HEK293 (cell line): Measurements from ENCODE around the gene KDM6A.
"Not testable (repeated sequence)": the region's sequence is repeated elsewhere in the genome, so short reads cannot be mapped to it uniquely, and the experiment has no call there.

ENCODE experiments used
- CTCF ChIA-PET: fragments of 350-600 bp; formaldehyde crosslinking; extraction: SDS; loops from one replicate; lab custom pipeline; 2021; ENCODE audit warnings: antibody characterized with exemption; lab: Yijun Ruan, JAX
- POLR2A ChIA-PET: fragments of 300-600 bp; formaldehyde crosslinking; extraction: SDS; loops from one replicate; lab custom pipeline; 2020; ENCODE audit warnings: antibody characterized with exemption, inconsistent platforms; lab: Yijun Ruan, JAX
- H3K27ac ChIP-seq: fragments of 200-500 bp; sonication (Bioruptor generic); 2 replicates; pipeline ENCODE4 v1.5.1; 2014; ENCODE audit warnings: low read depth, low read length, control low read depth, inconsistent platforms; ENCODE audit errors: extremely low read depth
- H3K36me3 ChIP-seq, 2 experiments: fragments of 200-500 bp in 1 of 2; sonication (Bioruptor generic) in 1 of 2; 1 replicate in 1 of 2; 2 replicates in 1 of 2; pipeline ENCODE4 v1.5.1; 2014 to 2017; ENCODE audit warnings: inconsistent platforms in 2 of 2, low read length in 2 of 2; ENCODE audit not compliant: control insufficient read depth in 2 of 2, insufficient read depth in 1 of 2
- H3K4me1 ChIP-seq: fragments of 200-500 bp; sonication (Bioruptor generic); 2 replicates; pipeline ENCODE4 v1.5.1; 2014; ENCODE audit warnings: mild to moderate bottlenecking, low read length, inconsistent platforms; ENCODE audit not compliant: control insufficient read depth, insufficient read depth
- H3K4me3 ChIP-seq: 2 replicates; pipeline ENCODE4 v1.5.1; 2011; ENCODE audit warnings: low read depth, mild to moderate bottlenecking, control low read depth, low read length, moderate library complexity
- H3K9me3 ChIP-seq: fragments of 200-500 bp; sonication (Bioruptor generic); 2 replicates; pipeline ENCODE4 v1.5.1; 2014; ENCODE audit warnings: low read depth, low read length, inconsistent platforms; ENCODE audit not compliant: control insufficient read depth, insufficient read depth
- ATF2 ChIP-seq: fragments of 450-650 bp; formaldehyde crosslinking; IDR thresholded peaks from 2 replicates; pipeline ENCODE4 v1.5.1; 2016; ENCODE audit warnings: missing biosample characterization, missing genetic modification characterization, low read depth
- EGR2 ChIP-seq: fragments of 450-650 bp; formaldehyde crosslinking; IDR thresholded peaks from 2 replicates; pipeline ENCODE4 v1.5.1; 2016; ENCODE audit warnings: low read depth, missing biosample characterization, missing genetic modification characterization
- HOXC10 ChIP-seq: sonication (generic); formaldehyde crosslinking; IDR thresholded peaks from 2 replicates; pipeline ENCODE4 v1.8.1; 2023; ENCODE audit warnings: mild to moderate bottlenecking, missing genetic modification reagents
- KLF16 ChIP-seq: fragments of 450-650 bp; formaldehyde crosslinking; IDR thresholded peaks from 2 replicates; pipeline ENCODE4 v1.5.1; 2017; ENCODE audit warnings: missing biosample characterization, missing genetic modification characterization
- WT1 ChIP-seq: fragments of 450-650 bp; formaldehyde crosslinking; IDR thresholded peaks from 2 replicates; pipeline ENCODE4 v1.5.1; 2016; ENCODE audit warnings: missing biosample characterization, missing genetic modification characterization
- ZFHX2 ChIP-seq: fragments of 450-650 bp; formaldehyde crosslinking; conservative IDR thresholded peaks from 2 replicates; pipeline ENCODE4 v1.5.1; 2016; ENCODE audit warnings: missing biosample characterization, missing genetic modification characterization
- ZFP69B ChIP-seq: fragments of 450-650 bp; formaldehyde crosslinking; IDR thresholded peaks from 2 replicates; pipeline ENCODE4 v1.5.1; 2016; ENCODE audit warnings: missing biosample characterization, missing genetic modification characterization
- ZNF157 ChIP-seq: fragments of 450-650 bp; formaldehyde crosslinking; IDR thresholded peaks from 2 replicates; pipeline ENCODE4 v1.5.1; 2016; ENCODE audit warnings: missing biosample characterization, missing genetic modification characterization
- ZNF184 ChIP-seq: fragments of 450-650 bp; IDR thresholded peaks from 2 replicates; pipeline ENCODE4 v1.5.1; 2018; ENCODE audit warnings: missing biosample characterization, mild to moderate bottlenecking, missing genetic modification characterization
- ZNF2 ChIP-seq: fragments of 450-650 bp; formaldehyde crosslinking; IDR thresholded peaks from 2 replicates; pipeline ENCODE4 v1.5.1; 2016; ENCODE audit warnings: missing biosample characterization, missing genetic modification characterization
- ZNF202 ChIP-seq: fragments of 450-650 bp; formaldehyde crosslinking; IDR thresholded peaks from 2 replicates; pipeline ENCODE4 v1.5.1; 2016; ENCODE audit warnings: missing biosample characterization, missing genetic modification characterization, borderline replicate concordance
- ZNF221 ChIP-seq: fragments of 450-650 bp; formaldehyde crosslinking; IDR thresholded peaks from 2 replicates; pipeline ENCODE4 v1.5.1; 2017; ENCODE audit warnings: missing biosample characterization, missing genetic modification characterization, borderline replicate concordance
- ZNF544 ChIP-seq: fragments of 450-650 bp; formaldehyde crosslinking; IDR thresholded peaks from 2 replicates; pipeline ENCODE4 v1.5.0; 2017; ENCODE audit warnings: missing biosample characterization, missing genetic modification characterization
- ZNF600 ChIP-seq: fragments of 450-650 bp; formaldehyde crosslinking; IDR thresholded peaks from 2 replicates; pipeline ENCODE4 v1.5.1; 2016; ENCODE audit warnings: missing biosample characterization, missing genetic modification characterization
- ZNF629 ChIP-seq: fragments of 450-650 bp; formaldehyde crosslinking; IDR thresholded peaks from 2 replicates; pipeline ENCODE4 v1.5.1; 2017; ENCODE audit warnings: missing biosample characterization, missing genetic modification characterization
- ZNF654 ChIP-seq: fragments of 450-650 bp; formaldehyde crosslinking; IDR thresholded peaks from 2 replicates; pipeline ENCODE4 v1.5.1; 2016; ENCODE audit warnings: low read depth, missing biosample characterization, missing genetic modification characterization
- ZNF677 ChIP-seq: fragments of 450-650 bp; IDR thresholded peaks from 2 replicates; pipeline ENCODE4 v1.5.0; 2018; ENCODE audit warnings: missing biosample characterization, mild to moderate bottlenecking, missing genetic modification characterization, moderate library complexity
- ZNF792 ChIP-seq: fragments of 450-650 bp; formaldehyde crosslinking; IDR thresholded peaks from 2 replicates; pipeline ENCODE4 v1.5.1; 2016; ENCODE audit warnings: missing biosample characterization, missing genetic modification characterization
- ZSCAN16 ChIP-seq: fragments of 450-650 bp; formaldehyde crosslinking; IDR thresholded peaks from 2 replicates; pipeline ENCODE4 v1.5.1; 2016; ENCODE audit warnings: missing biosample characterization, missing genetic modification characterization
- TF ChIP-seq, protein P1 (sequence below): fragments of 450-650 bp; formaldehyde crosslinking; IDR thresholded peaks from 2 replicates; pipeline ENCODE4 v1.5.1; 2016; ENCODE audit warnings: missing biosample characterization, missing genetic modification characterization, low read depth

The KDM6A gene

GRCh38 chrX:45035071-45035470 is 162.1 kb downstream of the KDM6A start:
- POLR2A ChIA-PET, result no interaction called here
- Histone ChIP-seq H3K4me1 (peaks cover 9% of the 10 kb centered on the region), H3K4me3 (no peak overlapping the region)
- CTCF ChIA-PET, result interaction anchor here (0.6 kb wide), 1 partner anchor 386 kb away, joined by 5 read pairs; no protein-coding TSS in a partner anchor
- TF ChIP-seq ZSCAN16 (tag by site-specific recombination), result no peak
- no peak for TF ChIP-seq ZNF221
- TF ChIP-seq ZFHX2 (tag by site-specific recombination), result no peak
- no peak for TF ChIP-seq ZNF600
- TF ChIP-seq ZNF677, result no peak
- TF ChIP-seq EGR2, result no peak
- no peak for TF ChIP-seq ZNF157 (tag by site-specific recombination)
- TF ChIP-seq HOXC10, result no peak
- no peak for TF ChIP-seq ZNF629 (tag by site-specific recombination)
- no peak for TF ChIP-seq ZNF654 (tag by site-specific recombination)
- no peak for TF ChIP-seq KLF16 (tag by site-specific recombination)
- TF ChIP-seq ZFP69B (tag by site-specific recombination), result no peak
- no peak for TF ChIP-seq WT1
- TF ChIP-seq ZNF2, result no peak
- TF ChIP-seq ZNF184, result no peak
- no peak for TF ChIP-seq ZNF544 (tag by site-specific recombination)
- no peak for TF ChIP-seq ZNF792 (tag by site-specific recombination)
- TF ChIP-seq, all 188 proteins: peak for 0
- Histone ChIP-seq H3K27ac (no peak overlapping the region), H3K9me3 (no peaks in the 10 kb centered on the region), H3K36me3 (peaks cover 9 to 14% of the 10 kb centered on the region in 2 experiments; a peak in 2 of 3 replicates)

GRCh38 chrX:45036161-45036560 is 163.2 kb downstream of the KDM6A start:
- peak; percentile 51; the same call in 1 of the 2 replicates for TF ChIP-seq ATF2 (tag by site-specific recombination)
- TF ChIP-seq, protein P1, sequence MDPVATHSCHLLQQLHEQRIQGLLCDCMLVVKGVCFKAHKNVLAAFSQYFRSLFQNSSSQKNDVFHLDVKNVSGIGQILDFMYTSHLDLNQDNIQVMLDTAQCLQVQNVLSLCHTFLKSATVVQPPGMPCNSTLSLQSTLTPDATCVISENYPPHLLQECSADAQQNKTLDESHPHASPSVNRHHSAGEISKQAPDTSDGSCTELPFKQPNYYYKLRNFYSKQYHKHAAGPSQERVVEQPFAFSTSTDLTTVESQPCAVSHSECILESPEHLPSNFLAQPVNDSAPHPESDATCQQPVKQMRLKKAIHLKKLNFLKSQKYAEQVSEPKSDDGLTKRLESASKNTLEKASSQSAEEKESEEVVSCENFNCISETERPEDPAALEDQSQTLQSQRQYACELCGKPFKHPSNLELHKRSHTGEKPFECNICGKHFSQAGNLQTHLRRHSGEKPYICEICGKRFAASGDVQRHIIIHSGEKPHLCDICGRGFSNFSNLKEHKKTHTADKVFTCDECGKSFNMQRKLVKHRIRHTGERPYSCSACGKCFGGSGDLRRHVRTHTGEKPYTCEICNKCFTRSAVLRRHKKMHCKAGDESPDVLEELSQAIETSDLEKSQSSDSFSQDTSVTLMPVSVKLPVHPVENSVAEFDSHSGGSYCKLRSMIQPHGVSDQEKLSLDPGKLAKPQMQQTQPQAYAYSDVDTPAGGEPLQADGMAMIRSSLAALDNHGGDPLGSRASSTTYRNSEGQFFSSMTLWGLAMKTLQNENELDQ (tag by site-specific recombination), result no peak
- no peak for TF ChIP-seq ZNF202 (tag by site-specific recombination)
- TF ChIP-seq, all 188 proteins: peak for 1
- no peak overlapping the region for H3K27ac ChIP-seq
- ChIA-PET POLR2A (no interaction called here), CTCF (no interaction called here)
- peaks cover 7% of the 10 kb centered on the region for H3K4me1 ChIP-seq
- no peaks in the 10 kb centered on the region for H3K9me3 ChIP-seq
- H3K36me3 ChIP-seq, result peaks cover 9 to 14% of the 10 kb centered on the region in 2 experiments; a peak in 2 of 3 replicates
- H3K4me3 ChIP-seq, result no peak overlapping the region

DNA sequence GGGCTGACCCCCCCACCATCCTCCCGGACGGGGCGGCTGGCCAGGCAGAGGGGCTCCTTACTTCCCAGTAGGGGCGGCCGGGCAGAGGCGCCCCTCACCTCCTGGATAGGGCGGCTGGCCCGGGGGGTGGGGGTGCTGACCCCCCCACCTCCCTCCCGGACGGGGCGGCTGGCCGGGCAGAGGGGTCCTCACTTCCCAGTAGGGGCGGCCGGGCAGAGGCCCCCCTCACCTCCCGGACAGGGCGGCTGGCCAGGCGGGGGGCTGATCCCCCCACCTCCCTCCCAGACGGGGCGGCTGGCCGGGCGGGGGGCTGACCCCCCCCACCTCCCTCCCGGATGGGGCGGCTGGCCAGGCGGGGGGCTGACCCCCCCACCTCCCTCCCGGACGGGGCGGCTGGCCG is 167.1 kb downstream of the KDM6A start:
- H3K27ac ChIP-seq, H3K9me3 ChIP-seq, CTCF ChIA-PET, H3K4me1 ChIP-seq, H3K4me3 ChIP-seq, POLR2A ChIA-PET: not testable (repeated sequence)
- peaks cover 11 to 14% of the 10 kb centered on the region in 2 experiments; a peak in 2 of 3 replicates for H3K36me3 ChIP-seq
